AG10803 (cell line): Measurements from ENCODE around the gene TBX18.

ENCODE experiments used
- DNase-seq: peaks from one replicate; pipeline ENCODE4 v3.0.0; 2010; ENCODE audit warnings: low read depth
- H3K4me3 ChIP-seq: 2 replicates; pipeline ENCODE4 v1.5.1; 2011; ENCODE audit warnings: mild to moderate bottlenecking, low read length, control low read depth
- TF ChIP-seq, protein P1 (sequence below): conservative IDR thresholded peaks from 2 replicates; pipeline ENCODE4 v1.5.1; 2011; ENCODE audit warnings: mild to moderate bottlenecking, low read length, control low read depth, inconsistent platforms

Gene TBX18

DNA sequence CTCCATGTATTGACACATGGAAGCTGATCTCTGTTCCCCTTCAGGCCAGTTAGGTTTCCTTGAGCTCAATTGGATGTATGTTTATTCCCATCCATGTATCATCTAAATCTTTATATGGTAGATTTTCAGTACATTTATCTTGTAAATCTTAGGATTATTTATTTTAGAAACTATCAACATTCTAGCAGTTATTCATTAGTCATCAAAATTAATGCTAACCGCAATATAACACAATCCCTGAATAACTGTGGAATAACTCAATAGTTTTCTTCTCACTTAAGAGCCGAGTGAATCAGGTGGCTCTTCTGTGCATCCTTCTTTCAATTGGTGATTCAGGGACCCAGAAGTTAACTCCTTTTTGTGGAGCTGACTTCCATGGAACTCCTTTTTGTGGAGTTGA, 15.5 kb upstream of the TBX18 start:
- DNase-seq = no peak
- no peak overlapping the region for H3K4me3 ChIP-seq
- TF ChIP-seq, protein P1, sequence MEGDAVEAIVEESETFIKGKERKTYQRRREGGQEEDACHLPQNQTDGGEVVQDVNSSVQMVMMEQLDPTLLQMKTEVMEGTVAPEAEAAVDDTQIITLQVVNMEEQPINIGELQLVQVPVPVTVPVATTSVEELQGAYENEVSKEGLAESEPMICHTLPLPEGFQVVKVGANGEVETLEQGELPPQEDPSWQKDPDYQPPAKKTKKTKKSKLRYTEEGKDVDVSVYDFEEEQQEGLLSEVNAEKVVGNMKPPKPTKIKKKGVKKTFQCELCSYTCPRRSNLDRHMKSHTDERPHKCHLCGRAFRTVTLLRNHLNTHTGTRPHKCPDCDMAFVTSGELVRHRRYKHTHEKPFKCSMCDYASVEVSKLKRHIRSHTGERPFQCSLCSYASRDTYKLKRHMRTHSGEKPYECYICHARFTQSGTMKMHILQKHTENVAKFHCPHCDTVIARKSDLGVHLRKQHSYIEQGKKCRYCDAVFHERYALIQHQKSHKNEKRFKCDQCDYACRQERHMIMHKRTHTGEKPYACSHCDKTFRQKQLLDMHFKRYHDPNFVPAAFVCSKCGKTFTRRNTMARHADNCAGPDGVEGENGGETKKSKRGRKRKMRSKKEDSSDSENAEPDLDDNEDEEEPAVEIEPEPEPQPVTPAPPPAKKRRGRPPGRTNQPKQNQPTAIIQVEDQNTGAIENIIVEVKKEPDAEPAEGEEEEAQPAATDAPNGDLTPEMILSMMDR = no peak

DNA sequence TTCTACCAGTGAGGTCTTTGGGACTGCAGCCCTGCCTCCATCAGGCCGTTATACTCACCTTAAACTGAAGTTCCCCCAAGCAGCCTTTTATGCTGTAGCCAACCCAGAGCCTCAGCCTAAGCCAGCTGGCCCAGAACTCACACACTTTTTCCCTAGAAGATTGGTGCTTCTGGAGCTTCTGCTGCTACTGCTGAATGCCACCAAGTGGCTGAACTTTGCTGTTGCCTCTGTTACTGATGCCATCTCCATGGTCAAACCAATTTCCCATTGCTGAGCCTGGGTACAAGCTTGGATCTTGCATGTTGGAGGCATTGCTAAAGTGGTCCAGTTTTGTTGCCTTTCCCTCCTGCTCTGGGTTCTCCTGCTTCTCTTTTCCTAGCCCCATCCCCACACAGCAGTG, 15.0 kb upstream of the TBX18 start:
- H3K4me3 ChIP-seq = no peak overlapping the region
- TF ChIP-seq, protein P1 = peak; percentile 33
- DNase-seq = no peak

DNA sequence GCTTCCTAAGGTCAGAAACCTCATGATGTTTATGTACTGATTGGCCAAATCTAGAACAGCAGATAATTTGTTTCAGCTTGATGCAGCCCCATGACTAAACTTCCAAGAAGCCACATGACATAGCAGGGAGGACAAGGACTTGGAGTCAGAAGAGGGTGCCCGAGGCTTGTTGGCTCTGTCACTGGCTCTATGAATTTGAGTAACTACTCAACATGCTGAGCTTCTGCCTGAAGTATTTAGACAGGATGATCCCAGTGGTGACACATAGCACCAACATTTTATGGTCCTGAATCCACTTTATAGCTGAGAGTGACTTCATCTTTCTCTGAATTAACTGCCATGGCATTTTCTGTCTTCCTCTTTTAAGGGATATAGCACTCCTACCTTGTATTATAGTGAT, 13.5 kb upstream of the TBX18 start:
- TF ChIP-seq, protein P1 = no peak
- no peak overlapping the region for H3K4me3 ChIP-seq
- DNase-seq = peak; percentile 70

DNA sequence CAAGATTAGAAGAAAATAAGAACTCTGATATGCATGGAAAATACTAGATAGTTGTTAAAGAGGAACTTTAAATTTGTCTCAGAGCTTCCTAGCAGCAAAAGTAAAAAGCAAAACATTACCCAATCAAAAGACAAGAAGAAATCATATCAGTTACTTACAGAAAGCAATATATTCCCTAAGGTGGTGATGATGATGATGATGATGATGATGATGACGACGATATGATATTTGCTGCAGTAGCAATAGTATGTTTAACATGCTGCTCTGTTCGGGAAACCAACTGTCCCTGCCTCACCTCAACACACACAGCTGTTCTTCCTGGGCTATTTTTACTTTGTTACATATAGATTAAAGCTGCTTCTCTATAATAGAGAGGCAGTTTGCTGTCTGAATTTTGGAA, 12.0 kb upstream of the TBX18 start:
- TF ChIP-seq, protein P1 = no peak
- H3K4me3 ChIP-seq = no peak overlapping the region
- no peak for DNase-seq

DNA sequence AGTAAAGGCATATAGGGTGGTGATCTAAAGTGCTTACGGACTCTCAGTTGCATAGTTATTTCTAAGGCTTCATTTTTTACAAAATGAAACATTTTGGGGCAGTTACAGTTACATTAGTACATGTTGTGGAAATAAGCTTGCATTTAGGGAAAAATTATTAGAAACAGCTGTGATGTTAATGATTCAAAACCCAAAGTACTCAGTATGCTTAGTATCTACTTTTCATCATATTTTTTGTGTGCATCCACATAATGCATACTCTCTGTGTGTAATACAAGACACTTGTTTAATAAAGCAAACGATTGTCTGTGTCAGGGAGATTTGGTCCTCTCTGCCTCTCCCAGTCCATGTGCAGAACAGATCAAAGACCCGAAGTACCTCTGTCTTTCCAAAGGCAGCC, 11.4 kb upstream of the TBX18 start:
- no peak for DNase-seq
- no peak overlapping the region for H3K4me3 ChIP-seq
- TF ChIP-seq, protein P1 = no peak

DNA sequence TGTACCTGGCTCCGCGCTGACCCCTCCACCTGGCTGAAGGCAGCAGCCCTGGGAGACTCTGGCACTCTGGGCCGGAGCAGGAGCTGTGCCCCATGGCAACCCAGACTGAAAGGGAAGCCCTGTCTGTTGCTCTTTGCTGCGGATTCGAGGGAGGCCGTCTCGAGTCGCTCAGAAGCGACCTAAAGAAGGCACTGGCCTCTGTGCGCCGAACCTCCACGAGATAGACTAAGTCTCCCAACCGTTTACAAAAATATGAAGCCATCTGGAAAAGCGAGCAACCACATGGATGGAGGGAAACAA, 10.5 kb upstream of the TBX18 start:
- peak overlapping the region; percentile 27; the same call in 1 of the 2 replicates for H3K4me3 ChIP-seq
- TF ChIP-seq, protein P1 = no peak

DNA sequence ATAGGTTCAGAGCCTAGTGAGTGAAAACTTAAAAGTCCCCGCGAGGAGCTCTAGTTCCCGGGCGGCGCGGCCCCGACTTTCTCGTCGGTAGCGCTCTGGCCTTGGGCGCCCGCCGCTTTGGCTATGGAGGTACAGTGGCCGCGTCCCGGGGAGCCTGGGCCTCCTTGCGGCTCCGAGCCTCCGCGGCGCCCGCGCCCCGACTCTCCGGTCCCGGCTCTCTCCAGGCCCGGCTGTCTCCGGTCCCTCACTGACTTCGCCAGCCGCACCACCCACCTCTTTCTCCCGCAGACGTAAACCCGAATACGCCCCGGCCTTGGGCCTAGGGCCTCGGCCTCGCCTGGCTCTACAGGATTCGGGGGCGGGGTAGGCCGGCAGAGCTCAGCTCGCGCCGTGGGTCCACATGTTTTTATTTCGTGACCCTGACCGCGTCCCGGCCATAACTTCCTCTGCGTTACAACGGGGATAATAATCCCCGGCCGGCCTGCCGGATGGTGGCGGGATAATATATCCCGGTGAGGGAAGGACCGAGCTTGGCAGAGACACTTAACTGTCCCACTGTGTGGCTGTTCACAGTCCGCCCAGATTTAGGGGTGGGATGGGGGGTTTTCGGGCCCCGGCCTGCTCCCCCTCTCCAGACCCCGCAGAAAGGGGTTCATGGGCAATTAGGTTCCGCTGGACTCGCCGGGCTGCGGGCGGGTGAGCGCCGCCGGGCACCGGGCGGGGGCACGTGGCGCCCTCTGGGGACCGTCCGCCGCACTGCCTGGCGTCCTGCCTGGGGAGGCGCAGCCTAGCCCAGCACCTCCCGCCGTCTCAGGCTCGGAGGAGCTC, 10.0 kb upstream of the TBX18 start:
- TF ChIP-seq, protein P1 = peak; percentile 35

More for the DNA sequence above, 10.5 kb upstream of the TBX18 start:
- DNase-seq = no peak

More for the DNA sequence above, 10.0 kb upstream of the TBX18 start:
- DNase-seq = peak; percentile 54
- H3K4me3 ChIP-seq = peak overlapping the region; percentile 59
